Osteoblast (primary cell): ENCODE data around the gene CHRND. TPM values are rescaled to one million over a fixed set of nuclear protein-coding genes. Genes with fewer than 3 reads are reported as not detected.

ENCODE experiments used
- DNase-seq: peaks from one replicate; pipeline ENCODE4 v3.0.0; 2011; ENCODE audit warnings: low spot score, mixed read lengths; ENCODE audit not compliant: insufficient read length; ENCODE audit errors: missing footprints
- H2AFZ ChIP-seq: 2 replicates; pipeline ENCODE4 v1.6.0; 2011; ENCODE audit warnings: mild to moderate bottlenecking, low read length
- H3K27ac ChIP-seq: 2 replicates; pipeline ENCODE4 v1.5.1; 2011; ENCODE audit warnings: mild to moderate bottlenecking, low read depth, low read length, moderate library complexity
- H3K27me3 ChIP-seq: 2 replicates; pipeline ENCODE4 v1.6.0; 2012; ENCODE audit warnings: mild to moderate bottlenecking, control low read depth, inconsistent platforms, low read length, moderate library complexity; ENCODE audit not compliant: insufficient read depth
- H3K36me3 ChIP-seq: 2 replicates; pipeline ENCODE4 v1.5.1; 2011; ENCODE audit warnings: mild to moderate bottlenecking, low read length, control low read depth, moderate library complexity; ENCODE audit not compliant: insufficient read depth
- H3K4me1 ChIP-seq: 2 replicates; pipeline ENCODE4 v1.5.1; 2011; ENCODE audit warnings: mild to moderate bottlenecking, low read length, control low read depth, moderate library complexity; ENCODE audit not compliant: insufficient read depth
- H3K4me2 ChIP-seq: 2 replicates; pipeline ENCODE4 v1.6.0; 2011; ENCODE audit warnings: mild to moderate bottlenecking, low read length; ENCODE audit not compliant: insufficient read depth
- H3K4me3 ChIP-seq: fragments of 200-600 bp; sonication (generic); 3 replicates; pipeline ENCODE4 v1.5.1; 2012; ENCODE audit warnings: mild to moderate bottlenecking, low read length, inconsistent platforms; ENCODE audit not compliant: insufficient read depth
- H3K79me2 ChIP-seq: 2 replicates; pipeline ENCODE4 v1.6.0; 2012; ENCODE audit warnings: mild to moderate bottlenecking, low read length, control low read depth, inconsistent platforms; ENCODE audit not compliant: insufficient read depth
- H3K9me3 ChIP-seq: 2 replicates; pipeline ENCODE4 v1.5.1; 2011; ENCODE audit warnings: low read depth, low read length, control low read depth
- H4K20me1 ChIP-seq: 2 replicates; pipeline ENCODE4 v1.6.0; 2012; ENCODE audit warnings: mild to moderate bottlenecking, low read length, control low read depth; ENCODE audit not compliant: insufficient read depth
- total RNA-seq: library from RNA; depleted of rRNA; stranded (reverse); fragments of >200 nt; gene quantifications from 2 replicates; pipeline ENCODE4 v1.2.3, GENCODE V29; 2012
- TF ChIP-seq, protein P1 (sequence below): IDR thresholded peaks from 2 replicates; pipeline ENCODE4 v1.5.1; 2011; ENCODE audit warnings: mild to moderate bottlenecking, low read depth, low read length, moderate library complexity; ENCODE audit errors: extremely low read depth

The CHRND gene
- total RNA-seq, 1 donor, result not detected

DNA sequence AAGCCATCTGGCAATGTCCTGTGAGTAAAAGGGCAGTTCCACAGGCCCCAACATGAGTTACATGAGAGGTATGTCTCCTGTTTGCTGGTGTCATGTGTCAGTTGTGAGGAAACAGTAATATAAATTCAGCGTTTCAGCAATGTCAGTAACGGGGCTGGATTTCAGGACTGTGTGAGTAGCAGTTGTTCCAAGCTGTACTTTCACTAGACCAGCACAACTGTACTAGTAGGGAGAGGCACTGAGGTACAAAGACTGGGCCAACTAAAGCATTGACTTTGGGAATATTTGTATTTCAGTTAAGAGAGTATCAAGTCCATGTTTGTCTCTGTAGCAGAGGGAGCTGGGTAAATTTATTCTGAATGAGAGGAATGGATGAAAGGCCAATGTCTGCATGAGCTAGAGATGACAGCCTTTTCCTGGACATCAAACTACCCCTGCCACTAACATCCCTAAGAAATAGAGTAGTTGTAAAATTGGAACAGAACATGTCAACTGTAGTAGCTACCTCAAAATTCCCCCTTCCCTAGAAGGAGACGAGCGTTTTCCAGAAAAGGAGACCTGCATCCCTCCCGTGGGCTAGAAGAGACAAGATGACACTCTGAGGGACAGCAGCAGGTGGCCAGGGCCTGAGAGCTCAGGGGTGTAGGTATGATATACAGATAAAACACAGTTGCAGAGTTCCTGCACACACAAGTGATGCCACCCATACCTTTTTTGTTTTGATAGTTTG lies 48.9 kb downstream of the CHRND start:
- H3K79me2 ChIP-seq, result no peaks in the 10 kb centered on the region

DNA sequence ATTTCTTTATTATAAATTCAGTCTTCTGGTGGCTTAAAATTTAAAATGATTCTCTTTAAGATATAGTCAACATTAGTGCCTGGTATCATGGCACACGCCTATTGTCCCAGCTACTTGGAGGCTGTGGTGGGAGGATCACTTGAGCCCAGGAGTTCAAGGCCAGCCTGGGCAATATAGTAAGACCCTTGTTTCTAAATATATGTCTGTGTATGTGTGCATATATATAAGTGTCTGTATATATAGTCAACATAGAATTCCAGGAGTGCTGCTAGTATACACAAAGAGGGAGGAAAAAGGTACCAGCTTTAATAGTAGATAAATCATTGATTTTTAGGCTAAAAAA lies 49.4 kb downstream of the CHRND start:
- no peak overlapping the region for H3K4me3 ChIP-seq
- no peak for DNase-seq
- no peaks in the 10 kb centered on the region for H3K79me2 ChIP-seq
- H3K9me3 ChIP-seq, result no peaks in the 10 kb centered on the region
- H3K27me3 ChIP-seq, result no peaks in the 10 kb centered on the region
- TF ChIP-seq, protein P1, sequence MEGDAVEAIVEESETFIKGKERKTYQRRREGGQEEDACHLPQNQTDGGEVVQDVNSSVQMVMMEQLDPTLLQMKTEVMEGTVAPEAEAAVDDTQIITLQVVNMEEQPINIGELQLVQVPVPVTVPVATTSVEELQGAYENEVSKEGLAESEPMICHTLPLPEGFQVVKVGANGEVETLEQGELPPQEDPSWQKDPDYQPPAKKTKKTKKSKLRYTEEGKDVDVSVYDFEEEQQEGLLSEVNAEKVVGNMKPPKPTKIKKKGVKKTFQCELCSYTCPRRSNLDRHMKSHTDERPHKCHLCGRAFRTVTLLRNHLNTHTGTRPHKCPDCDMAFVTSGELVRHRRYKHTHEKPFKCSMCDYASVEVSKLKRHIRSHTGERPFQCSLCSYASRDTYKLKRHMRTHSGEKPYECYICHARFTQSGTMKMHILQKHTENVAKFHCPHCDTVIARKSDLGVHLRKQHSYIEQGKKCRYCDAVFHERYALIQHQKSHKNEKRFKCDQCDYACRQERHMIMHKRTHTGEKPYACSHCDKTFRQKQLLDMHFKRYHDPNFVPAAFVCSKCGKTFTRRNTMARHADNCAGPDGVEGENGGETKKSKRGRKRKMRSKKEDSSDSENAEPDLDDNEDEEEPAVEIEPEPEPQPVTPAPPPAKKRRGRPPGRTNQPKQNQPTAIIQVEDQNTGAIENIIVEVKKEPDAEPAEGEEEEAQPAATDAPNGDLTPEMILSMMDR, result no peak
- peaks cover 22% of the 10 kb centered on the region for H3K36me3 ChIP-seq
- H4K20me1 ChIP-seq, result no peaks in the 10 kb centered on the region
- no peak overlapping the region for H2AFZ ChIP-seq
- peaks cover 19% of the 10 kb centered on the region for H3K4me1 ChIP-seq
- H3K27ac ChIP-seq, result no peak overlapping the region
- no peak overlapping the region for H3K4me2 ChIP-seq

More for the DNA sequence above, 48.9 kb downstream of the CHRND start:
- H2AFZ ChIP-seq, result no peak overlapping the region
- H3K36me3 ChIP-seq, result peaks cover 28% of the 10 kb centered on the region
- no peak overlapping the region for H3K4me2 ChIP-seq
- no peak for DNase-seq
- no peaks in the 10 kb centered on the region for H3K9me3 ChIP-seq
- H3K4me1 ChIP-seq, result peaks cover 19% of the 10 kb centered on the region
- H3K27me3 ChIP-seq, result no peaks in the 10 kb centered on the region
- no peak overlapping the region for H3K4me3 ChIP-seq
- peak overlapping the region; percentile 31 for H3K27ac ChIP-seq
- TF ChIP-seq, protein P1, result no peak
- H4K20me1 ChIP-seq, result no peaks in the 10 kb centered on the region

DNA sequence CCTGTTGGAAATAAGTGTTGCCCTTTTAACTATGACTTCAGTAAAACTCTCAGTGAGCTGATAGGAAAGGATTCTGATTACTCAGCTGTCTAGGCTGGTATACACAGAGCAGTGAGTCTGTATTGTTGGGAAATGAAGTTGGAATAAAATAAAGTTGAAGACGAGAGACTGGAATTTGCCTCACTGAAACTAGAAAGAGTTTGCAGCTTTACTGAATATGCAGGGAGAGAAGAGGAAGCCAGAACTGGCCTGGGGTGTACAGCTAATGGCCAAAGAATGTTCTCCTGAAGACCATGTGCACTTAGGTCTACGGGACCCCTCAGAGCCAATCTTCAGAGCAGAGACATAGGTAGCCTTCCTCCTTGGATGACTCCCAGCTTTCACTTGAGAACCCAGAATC lies 51.0 kb downstream of the CHRND start:
- Histone ChIP-seq H2AFZ (no peak overlapping the region), H3K27me3 (no peaks in the 10 kb centered on the region), H3K27ac (peak overlapping the region; percentile 51), H3K36me3 (peaks cover 26% of the 10 kb centered on the region), H3K9me3 (no peaks in the 10 kb centered on the region), H3K4me1 (peaks cover 19% of the 10 kb centered on the region), H3K4me3 (no peak overlapping the region), H3K4me2 (no peak overlapping the region), H4K20me1 (no peaks in the 10 kb centered on the region), H3K79me2 (no peaks in the 10 kb centered on the region)
- TF ChIP-seq, protein P1, result no peak
- DNase-seq, result no peak

- Histone ChIP-seq H3K27ac (no peak overlapping the region), H3K4me1 (peaks cover 19% of the 10 kb centered on the region)
Observed at GRCh38 chr2:232577841-232578240, 51.9 kb downstream of the CHRND start.

More at GRCh38 chr2:232577841-232578240, 51.9 kb downstream of the CHRND start:
- Histone ChIP-seq H3K79me2 (no peaks in the 10 kb centered on the region), H2AFZ (no peak overlapping the region), H3K4me3 (no peak overlapping the region), H3K9me3 (no peaks in the 10 kb centered on the region), H4K20me1 (no peaks in the 10 kb centered on the region), H3K36me3 (peaks cover 23% of the 10 kb centered on the region), H3K4me2 (no peak overlapping the region), H3K27me3 (no peaks in the 10 kb centered on the region)
- TF ChIP-seq, protein P1, result no peak
- DNase-seq, result no peak
